ENCODE data around the gene CCDC178.
"Not testable (repeated sequence)": the region's sequence is repeated elsewhere in the genome, so short reads cannot be mapped to it uniquely, and the experiment has no call there.

Gene CCDC178

DNA sequence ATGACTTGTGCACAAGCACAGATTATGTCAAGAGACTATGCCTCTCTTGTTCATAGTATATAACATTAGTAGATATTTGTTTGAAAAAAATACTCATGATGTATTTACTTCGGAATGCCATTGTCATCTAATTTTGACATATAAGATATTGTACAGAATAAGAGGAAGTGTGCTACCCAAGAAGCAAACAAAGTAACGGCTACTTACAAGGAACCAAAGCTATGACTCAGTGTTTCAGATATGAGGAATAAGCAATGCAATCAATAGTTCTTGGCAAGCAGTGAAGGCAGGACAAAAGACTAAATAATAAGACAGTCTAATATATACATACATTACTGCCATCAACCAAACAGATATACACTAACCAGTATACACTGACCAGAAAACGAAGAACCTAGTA is 256.3 kb downstream of the CCDC178 start:
- no peak overlapping the region for H3K27ac ChIP-seq (replicated peaks)

DNA sequence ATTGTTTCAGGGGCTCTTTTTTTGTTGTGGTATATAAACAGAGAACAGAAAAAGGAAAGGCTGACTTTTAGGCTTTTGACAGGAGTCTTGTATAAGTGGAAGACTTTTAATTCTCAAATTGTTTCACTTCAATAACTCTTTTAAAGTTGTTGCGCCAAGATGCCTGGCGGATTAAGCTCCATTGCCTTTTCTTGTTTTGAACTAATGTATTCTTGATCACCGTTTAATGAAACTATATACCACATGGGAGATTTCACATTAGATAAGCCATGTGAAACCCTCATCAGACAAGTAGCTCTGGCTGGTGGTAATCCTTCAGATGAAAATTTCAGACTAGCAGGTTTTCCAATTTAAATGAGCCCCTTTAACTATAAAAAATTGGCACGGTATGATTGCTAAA is 257.4 kb downstream of the CCDC178 start:
- Histone ChIP-seq H3K27ac (replicated peaks) (no peak overlapping the region), H3K27me3 (ENCODE audit: insufficient read depth, poor library complexity, severe bottlenecking) (no peaks in the 10 kb centered on the region), H3K4me3 (replicated peaks; ENCODE audit: insufficient read depth, low read length) (no peak overlapping the region)
- no peak for TF ChIP-seq GABPA (IDR thresholded peaks at IDR 0.05; ENCODE audit: low read depth)
- no peak for TF ChIP-seq CTCF (IDR thresholded peaks at IDR 0.05; ENCODE audit: insufficient read depth, low read length)
- no peak for TF ChIP-seq SPI1 (IDR thresholded peaks at IDR 0.05; ENCODE audit: borderline replicate concordance, low read depth)
- TF ChIP-seq, protein P1, sequence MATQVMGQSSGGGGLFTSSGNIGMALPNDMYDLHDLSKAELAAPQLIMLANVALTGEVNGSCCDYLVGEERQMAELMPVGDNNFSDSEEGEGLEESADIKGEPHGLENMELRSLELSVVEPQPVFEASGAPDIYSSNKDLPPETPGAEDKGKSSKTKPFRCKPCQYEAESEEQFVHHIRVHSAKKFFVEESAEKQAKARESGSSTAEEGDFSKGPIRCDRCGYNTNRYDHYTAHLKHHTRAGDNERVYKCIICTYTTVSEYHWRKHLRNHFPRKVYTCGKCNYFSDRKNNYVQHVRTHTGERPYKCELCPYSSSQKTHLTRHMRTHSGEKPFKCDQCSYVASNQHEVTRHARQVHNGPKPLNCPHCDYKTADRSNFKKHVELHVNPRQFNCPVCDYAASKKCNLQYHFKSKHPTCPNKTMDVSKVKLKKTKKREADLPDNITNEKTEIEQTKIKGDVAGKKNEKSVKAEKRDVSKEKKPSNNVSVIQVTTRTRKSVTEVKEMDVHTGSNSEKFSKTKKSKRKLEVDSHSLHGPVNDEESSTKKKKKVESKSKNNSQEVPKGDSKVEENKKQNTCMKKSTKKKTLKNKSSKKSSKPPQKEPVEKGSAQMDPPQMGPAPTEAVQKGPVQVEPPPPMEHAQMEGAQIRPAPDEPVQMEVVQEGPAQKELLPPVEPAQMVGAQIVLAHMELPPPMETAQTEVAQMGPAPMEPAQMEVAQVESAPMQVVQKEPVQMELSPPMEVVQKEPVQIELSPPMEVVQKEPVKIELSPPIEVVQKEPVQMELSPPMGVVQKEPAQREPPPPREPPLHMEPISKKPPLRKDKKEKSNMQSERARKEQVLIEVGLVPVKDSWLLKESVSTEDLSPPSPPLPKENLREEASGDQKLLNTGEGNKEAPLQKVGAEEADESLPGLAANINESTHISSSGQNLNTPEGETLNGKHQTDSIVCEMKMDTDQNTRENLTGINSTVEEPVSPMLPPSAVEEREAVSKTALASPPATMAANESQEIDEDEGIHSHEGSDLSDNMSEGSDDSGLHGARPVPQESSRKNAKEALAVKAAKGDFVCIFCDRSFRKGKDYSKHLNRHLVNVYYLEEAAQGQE (IDR thresholded peaks at IDR 0.05; ENCODE audit: insufficient replicate concordance, low read depth), result no peak
- TF ChIP-seq POLR2AphosphoS5 (IDR thresholded peaks at IDR 0.05; ENCODE audit: low read depth), result no peak
- no peak for DNase-seq (ENCODE audit: low read depth in 1 of 2, low spot score in 1 of 2)

More for the DNA sequence above, 256.3 kb downstream of the CCDC178 start:
- DNase-seq (ENCODE audit: low read depth in 1 of 2, low spot score in 1 of 2), result no peak
- H3K27me3 ChIP-seq (ENCODE audit: insufficient read depth, poor library complexity, severe bottlenecking), result no peaks in the 10 kb centered on the region
- TF ChIP-seq SPI1 (IDR thresholded peaks at IDR 0.05; ENCODE audit: borderline replicate concordance, low read depth), result peak; percentile 57
- TF ChIP-seq POLR2AphosphoS5 (IDR thresholded peaks at IDR 0.05; ENCODE audit: low read depth), result no peak
- no peak overlapping the region for H3K4me3 ChIP-seq (replicated peaks; ENCODE audit: insufficient read depth, low read length)

- TF ChIP-seq SPI1 (IDR thresholded peaks at IDR 0.05; ENCODE audit: borderline replicate concordance, low read depth), result no peak
- Histone ChIP-seq H3K4me3 (replicated peaks; ENCODE audit: insufficient read depth, low read length) (no peak overlapping the region), H3K27ac (replicated peaks) (no peak overlapping the region), H3K27me3 (ENCODE audit: insufficient read depth, poor library complexity, severe bottlenecking) (no peaks in the 10 kb centered on the region)
- DNase-seq (ENCODE audit: low read depth in 1 of 2, low spot score in 1 of 2), result no peak
Measured at GRCh38 chr18:33181016-33181415, 259.5 kb downstream of the CCDC178 start.

DNA sequence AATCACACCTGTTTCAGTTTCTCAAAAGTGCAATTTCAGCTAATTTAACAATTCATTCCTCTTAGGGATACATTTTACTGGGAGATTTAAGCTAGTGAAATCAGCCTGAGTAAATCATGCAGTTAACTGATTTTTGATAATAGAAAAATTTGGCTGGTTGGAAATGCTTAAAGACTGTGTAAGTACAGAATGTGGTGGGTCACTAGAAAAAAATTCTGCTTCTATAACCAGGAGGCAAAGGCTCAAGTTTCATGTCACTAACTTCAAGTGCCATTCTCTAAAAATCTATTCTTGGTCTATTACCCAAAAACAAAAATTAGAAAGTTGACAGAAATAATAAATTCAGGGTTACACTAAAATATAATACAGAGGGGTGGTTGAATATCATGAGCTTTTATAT is 271.3 kb downstream of the CCDC178 start:
- no peak overlapping the region for H3K27ac ChIP-seq (replicated peaks)
- no peak for DNase-seq (ENCODE audit: low read depth in 1 of 2, low spot score in 1 of 2)
- no peaks in the 10 kb centered on the region for H3K27me3 ChIP-seq (ENCODE audit: insufficient read depth, poor library complexity, severe bottlenecking)
- H3K4me3 ChIP-seq (replicated peaks; ENCODE audit: insufficient read depth, low read length), result no peak overlapping the region
- TF ChIP-seq CTCF (IDR thresholded peaks at IDR 0.05; ENCODE audit: insufficient read depth, low read length), result no peak

- H3K27ac ChIP-seq (replicated peaks); DNase-seq (ENCODE audit: low read depth in 1 of 2, low spot score in 1 of 2); H3K4me3 ChIP-seq (replicated peaks; ENCODE audit: insufficient read depth, low read length): not testable (repeated sequence)
Measured at GRCh38 chr18:33164121-33164520, 276.4 kb downstream of the CCDC178 start.

DNA sequence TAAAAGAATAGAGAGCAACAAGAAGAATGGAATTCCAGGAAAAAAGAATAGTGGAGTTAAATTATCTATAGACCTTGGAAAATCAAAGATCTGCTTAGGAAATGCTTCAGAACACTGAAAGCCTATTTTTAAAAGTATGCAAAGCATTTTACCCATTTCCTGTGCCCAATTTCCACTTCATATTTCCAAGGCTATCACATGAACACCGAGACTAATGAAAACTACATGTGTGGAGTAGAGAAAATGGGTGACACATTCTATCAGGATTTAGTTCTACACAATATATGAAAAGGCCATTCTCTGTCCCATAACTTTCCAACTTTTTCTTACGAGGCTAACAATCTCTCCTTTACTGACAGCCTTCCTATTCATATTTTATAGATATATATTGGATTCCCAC is 279.4 kb downstream of the CCDC178 start:
- DNase-seq (ENCODE audit: low read depth in 1 of 2, low spot score in 1 of 2), result no peak
- H3K27me3 ChIP-seq (ENCODE audit: insufficient read depth, poor library complexity, severe bottlenecking), result no peaks in the 10 kb centered on the region
- TF ChIP-seq, protein P1 (IDR thresholded peaks at IDR 0.05; ENCODE audit: insufficient replicate concordance, low read depth), result no peak
- no peak for TF ChIP-seq SPI1 (IDR thresholded peaks at IDR 0.05; ENCODE audit: borderline replicate concordance, low read depth)
- no peak for TF ChIP-seq CTCF (IDR thresholded peaks at IDR 0.05; ENCODE audit: insufficient read depth, low read length)
- TF ChIP-seq POLR2AphosphoS5 (IDR thresholded peaks at IDR 0.05; ENCODE audit: low read depth), result no peak
- TF ChIP-seq GABPA (IDR thresholded peaks at IDR 0.05; ENCODE audit: low read depth), result no peak
- H3K27ac ChIP-seq (replicated peaks), result no peak overlapping the region
- H3K4me3 ChIP-seq (replicated peaks; ENCODE audit: insufficient read depth, low read length), result no peak overlapping the region

More at GRCh38 chr18:33164121-33164520, 276.4 kb downstream of the CCDC178 start:
- not testable (repeated sequence) for H3K27me3 ChIP-seq (ENCODE audit: insufficient read depth, poor library complexity, severe bottlenecking)

Measured in HL-60 (cell line).